AG04449 (cell line): ENCODE measurements around the gene HSDL1.

Source experiments
- CTCF ChIA-PET: fragments of 350-600 bp; formaldehyde crosslinking; extraction: SDS; loops from one replicate; lab custom pipeline; 2021; ENCODE audit warnings: antibody characterized with exemption; lab: Yijun Ruan, JAX
- POLR2A ChIA-PET: fragments of 400-600, 350-600 bp; formaldehyde crosslinking; extraction: SDS; loops from one replicate; lab custom pipeline; 2020; ENCODE audit warnings: antibody characterized with exemption, inconsistent platforms; lab: Yijun Ruan, JAX
- DNase-seq: peaks from one replicate; pipeline ENCODE4 v3.0.0-alpha.2; 2010; ENCODE audit warnings: low read depth, low spot score
- H3K4me3 ChIP-seq: 2 replicates; pipeline ENCODE4 v1.5.1; 2011; ENCODE audit warnings: low read depth, mild to moderate bottlenecking, control low read depth, low read length
- CTCF ChIP-seq: IDR thresholded peaks from one replicate; pipeline ENCODE4 v1.5.1; 2011; ENCODE audit warnings: mild to moderate bottlenecking, moderate library complexity, low read length, control low read depth, inconsistent platforms; ENCODE audit not compliant: insufficient read depth; ENCODE audit errors: missing control alignments

Gene HSDL1

GRCh38 chr16:84105301-84105815 is 39.6 kb downstream of the HSDL1 start:
- DNase-seq, result no peak
- POLR2A ChIA-PET, result no interaction called here
- CTCF ChIA-PET, result interaction anchor here (1.6 to 4.5 kb wide), 3 partner anchors 11 to 21 kb away, joined by 6 to 20 read pairs (median 6); partner anchors contain the start of gene MBTPS1
- no peak for TF ChIP-seq CTCF
- no peak overlapping the region for H3K4me3 ChIP-seq

DNA sequence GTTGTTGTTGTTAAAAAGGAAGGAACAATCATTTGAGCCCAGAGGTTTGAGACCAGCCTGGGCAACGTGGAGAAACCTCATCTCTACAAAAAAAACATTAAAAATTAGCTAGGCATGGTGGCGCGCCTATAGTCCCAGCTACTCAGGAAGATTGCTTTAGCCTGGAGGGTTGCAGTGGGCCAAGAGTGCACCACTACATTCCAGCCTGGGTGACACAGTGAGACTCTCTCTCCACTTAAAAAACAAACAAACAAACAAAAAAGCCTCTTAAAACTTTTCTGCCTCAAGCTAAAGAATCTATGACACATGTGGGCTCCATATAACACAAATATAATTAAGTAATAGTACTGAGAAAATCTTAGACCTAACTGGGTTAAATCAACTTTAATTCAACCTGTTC is 40.7 kb downstream of the HSDL1 start:
- no peak for TF ChIP-seq CTCF
- POLR2A ChIA-PET, result no interaction called here
- no peak for DNase-seq
- no peak overlapping the region for H3K4me3 ChIP-seq
- CTCF ChIA-PET, result interaction anchor here (1.0 to 4.5 kb wide), 5 partner anchors 12 to 20 kb away, joined by 4 to 20 read pairs (median 6); partner anchors contain the start of gene MBTPS1

GRCh38 chr16:84103678-84104077 is 41.3 kb downstream of the HSDL1 start:
- no peak for DNase-seq
- H3K4me3 ChIP-seq, result no peak overlapping the region
- POLR2A ChIA-PET, result interaction anchor here (1.0 kb wide), 1 partner anchor 13 kb away, joined by 3 read pairs; the partner anchor contains the start of gene MBTPS1
- no peak for TF ChIP-seq CTCF
- CTCF ChIA-PET, result interaction anchor here (0.8 to 4.5 kb wide), 4 partner anchors 12 to 19 kb away, joined by 3 to 20 read pairs (median 4); partner anchors contain the start of gene MBTPS1

DNA sequence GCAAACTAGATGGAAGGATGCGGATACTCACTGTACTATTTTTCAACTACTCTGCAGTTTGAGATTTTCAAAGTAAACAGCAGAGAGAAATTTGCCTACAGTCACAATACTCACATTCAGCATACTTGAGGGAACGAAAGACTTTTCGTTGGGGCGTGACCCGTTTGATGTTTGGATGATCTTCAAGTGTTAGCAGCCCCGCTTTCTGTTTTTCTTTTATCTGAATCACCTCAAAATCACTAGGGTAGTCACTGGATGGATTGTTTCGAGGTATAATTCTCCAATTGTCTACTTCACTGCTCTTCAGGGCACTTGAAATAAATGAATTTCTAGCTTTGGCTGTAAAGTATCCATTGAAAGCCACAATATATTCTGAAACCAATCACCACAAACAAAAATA is 46.0 kb downstream of the HSDL1 start:
- no peak overlapping the region for H3K4me3 ChIP-seq
- ChIA-PET POLR2A (no interaction called here), CTCF (interaction anchor here (2.5 to 5.3 kb wide), 3 partner anchors 12 to 143 kb away, joined by 7 to 52 read pairs (median 9); partner anchors contain the start of gene TAF1C)
- no peak for TF ChIP-seq CTCF
- no peak for DNase-seq

DNA sequence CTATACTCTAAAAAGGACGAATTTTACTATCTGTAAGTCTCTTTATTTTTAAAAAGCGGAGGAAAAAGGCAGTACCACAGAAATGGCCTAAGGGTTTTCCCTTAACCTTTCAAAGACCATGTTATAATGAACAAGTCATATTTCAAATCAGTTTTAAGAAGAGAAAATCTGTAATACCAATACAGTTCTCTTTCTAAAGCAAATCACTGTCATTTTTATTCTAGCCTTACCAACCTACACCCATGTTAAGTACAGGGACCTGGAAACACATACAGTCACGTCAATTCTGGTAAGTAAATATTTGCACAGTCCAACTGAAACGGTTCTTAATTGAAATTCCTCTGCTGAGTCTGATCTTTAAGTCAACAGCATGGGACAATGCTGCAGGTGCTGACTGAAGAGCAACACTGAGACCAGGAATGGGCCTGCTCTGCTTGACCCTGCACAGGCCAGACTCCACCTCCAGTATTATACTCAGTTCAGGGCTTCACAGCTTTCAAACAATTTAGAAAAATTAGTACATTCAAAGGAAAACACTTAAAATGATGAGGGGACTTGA is 48.5 kb downstream of the HSDL1 start:
- POLR2A ChIA-PET, result no interaction called here

More for the DNA sequence above, 48.5 kb downstream of the HSDL1 start:
- TF ChIP-seq CTCF, result no peak
- no peak for DNase-seq
- CTCF ChIA-PET, result interaction anchor here (0.9 to 5.3 kb wide), 6 partner anchors 10 to 90 kb away, joined by 3 to 52 read pairs (median 4); partner anchors contain the start of gene TAF1C
- H3K4me3 ChIP-seq, result no peak overlapping the region
